GM19351 (cell line): ENCODE data around the gene STXBP6.
"Not testable (repeated sequence)": the region's sequence is repeated elsewhere in the genome, so short reads cannot be mapped to it uniquely, and the experiment has no call there.

Experiments used
- ATAC-seq: cut with Tn5 transposase; IDR thresholded peaks from one replicate; pipeline ENCODE4 v1.9.1; 2021; ENCODE audit warnings: mild to moderate bottlenecking, moderate library complexity; ENCODE audit not compliant: unreplicated experiment

The STXBP6 gene

DNA sequence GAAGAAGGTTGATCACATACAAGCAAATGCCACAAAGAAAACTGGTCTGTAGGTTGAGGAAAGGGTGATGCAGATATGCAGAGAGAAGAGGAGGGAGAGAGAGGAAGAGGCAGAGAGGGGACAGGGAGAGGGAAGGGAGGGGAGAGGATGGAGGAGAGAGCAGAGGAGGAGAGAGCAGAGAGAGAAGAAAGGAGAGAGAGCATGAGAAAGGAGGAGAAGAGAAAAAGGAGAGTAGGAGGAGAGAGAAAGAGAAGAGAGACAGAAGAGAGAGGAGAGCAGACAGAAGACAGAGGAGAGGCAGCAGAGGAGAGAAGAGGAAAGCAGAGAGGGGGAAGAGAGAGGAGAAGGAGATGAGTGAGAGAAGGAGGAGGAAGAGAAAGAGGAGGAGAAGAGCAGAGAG lies 59.2 kb downstream of the STXBP6 start:
- ATAC-seq = no peak

DNA sequence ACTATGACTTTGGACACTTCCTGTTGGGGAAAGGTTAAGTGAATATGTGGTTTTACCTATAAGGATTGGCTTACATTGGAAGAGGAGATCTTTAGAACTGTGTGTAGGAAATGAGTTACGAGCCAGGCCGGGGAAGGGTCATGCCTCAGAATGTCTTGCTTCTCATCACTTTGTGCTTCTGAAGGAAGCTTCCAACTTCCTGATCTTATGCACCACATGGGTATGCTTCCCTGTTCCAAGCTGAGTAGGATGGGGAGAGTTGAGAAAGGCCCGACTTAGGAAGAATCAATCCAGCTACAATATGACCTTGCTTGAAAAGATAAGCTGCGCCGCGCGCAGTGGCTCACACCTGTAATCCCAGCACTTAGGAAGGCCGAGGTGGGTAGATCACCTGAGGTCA lies 59.9 kb downstream of the STXBP6 start:
- ATAC-seq = no peak

DNA sequence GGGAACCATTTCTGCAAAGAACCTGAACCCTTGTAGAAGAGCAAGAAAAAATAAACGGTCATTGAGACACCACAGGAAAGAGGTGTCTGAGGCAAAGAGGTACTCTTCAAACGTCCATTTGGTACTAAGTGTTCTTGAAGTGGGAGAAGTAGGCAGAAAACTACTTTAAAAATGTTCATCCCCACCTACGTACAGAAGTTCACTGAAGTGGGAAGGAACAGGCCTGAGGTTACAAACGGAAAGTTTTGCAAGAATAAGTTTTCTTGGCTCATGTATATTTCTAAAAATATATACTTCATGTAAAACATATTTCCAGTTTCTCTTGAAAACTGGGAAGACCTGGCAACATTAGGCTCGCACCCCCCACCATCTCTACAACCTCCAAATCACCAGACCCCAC lies 61.2 kb downstream of the STXBP6 start:
- no peak for ATAC-seq

DNA sequence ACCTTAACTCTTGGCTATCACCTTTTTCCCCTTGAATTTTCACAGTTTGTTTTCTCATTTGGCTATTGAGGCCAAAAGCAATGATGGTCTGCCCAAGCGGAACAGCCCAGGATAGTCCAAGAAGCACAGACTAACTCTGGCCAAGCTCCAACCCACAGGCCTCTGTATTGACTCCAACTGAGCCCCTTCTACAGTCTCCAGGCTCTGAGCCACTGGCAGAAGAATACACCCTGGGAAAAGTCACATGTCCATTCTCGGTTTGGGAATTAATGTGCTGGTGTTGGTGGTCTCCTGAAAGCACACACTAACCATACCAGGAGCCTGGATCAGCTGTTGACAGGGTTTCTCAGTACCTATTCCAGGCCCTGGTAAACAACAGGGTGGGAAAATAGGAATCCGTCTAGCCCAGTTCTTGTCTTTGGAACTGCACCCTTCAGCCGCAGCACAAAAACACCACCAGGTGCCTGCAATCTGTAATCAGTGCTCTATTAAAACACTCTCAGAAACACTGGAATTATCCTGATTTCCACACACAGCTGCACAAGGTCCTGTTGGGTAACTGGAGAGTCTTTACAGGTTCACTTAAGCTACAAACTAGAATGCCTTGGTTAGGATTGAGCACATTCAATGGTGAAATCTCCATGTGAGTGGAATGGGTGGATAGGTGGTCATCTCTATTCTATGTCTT lies 63.6 kb downstream of the STXBP6 start:
- ATAC-seq = no peak

DNA sequence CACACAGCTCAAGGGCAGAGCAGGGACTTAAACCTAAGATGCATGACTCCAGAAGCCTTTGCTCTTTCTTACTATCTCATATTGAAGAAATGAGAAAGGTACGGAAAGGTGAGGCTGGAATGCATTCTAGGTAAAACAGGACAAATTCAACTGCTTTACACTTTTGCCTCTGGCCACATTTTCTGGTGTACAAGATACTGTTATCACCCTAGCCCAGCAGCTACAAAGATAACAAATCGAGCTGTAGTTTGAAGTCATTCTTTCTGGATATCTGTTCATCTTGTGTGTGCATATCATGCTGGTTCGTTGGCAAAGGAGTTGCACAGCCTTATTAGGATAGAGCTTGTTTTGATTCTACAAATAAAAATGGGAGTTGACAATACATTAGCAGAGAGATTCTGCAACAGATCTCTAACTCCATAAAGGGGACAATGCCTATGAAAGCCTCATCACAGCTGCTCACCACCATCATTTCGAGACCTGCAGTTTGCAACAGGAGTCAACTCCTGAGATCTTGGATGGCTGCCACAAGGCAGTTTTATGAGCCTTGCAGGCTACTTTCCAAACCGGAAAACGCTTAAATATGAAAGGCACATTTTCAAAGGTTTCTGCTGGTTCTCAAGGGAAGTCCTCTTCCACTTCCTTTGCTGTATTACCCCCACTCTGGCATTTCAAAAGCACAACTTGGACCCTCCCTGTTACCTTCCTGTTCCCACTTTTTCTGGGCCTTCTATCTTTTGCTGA lies 64.9 kb downstream of the STXBP6 start:
- no peak for ATAC-seq

- no peak for ATAC-seq
Measured at GRCh38 chr14:24982472-24983155, 67.3 kb downstream of the STXBP6 start.

DNA sequence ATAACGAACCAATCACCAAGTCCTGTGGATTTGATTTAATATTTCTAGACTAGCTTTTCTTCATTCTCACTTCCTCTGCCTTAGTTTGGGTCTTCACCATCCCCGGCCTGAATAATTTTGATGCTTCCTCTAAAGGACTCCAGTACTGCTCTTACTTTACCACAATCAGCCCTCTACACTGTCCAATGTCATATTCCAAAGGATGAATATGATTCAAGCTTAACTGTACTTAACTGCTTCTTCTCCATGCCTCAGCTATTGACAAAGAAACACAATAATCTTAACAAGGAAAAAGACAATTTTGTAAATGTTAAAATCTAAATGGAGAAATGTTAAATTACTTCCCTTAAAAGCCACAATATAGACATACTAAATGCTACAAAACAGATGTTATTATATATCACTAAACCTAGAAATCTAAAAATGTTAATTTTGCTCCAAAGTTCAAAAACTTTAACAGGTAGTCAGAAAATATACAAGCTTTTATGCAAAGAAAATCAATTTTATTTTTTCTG lies 70.2 kb downstream of the STXBP6 start:
- peak; percentile 30 for ATAC-seq

DNA sequence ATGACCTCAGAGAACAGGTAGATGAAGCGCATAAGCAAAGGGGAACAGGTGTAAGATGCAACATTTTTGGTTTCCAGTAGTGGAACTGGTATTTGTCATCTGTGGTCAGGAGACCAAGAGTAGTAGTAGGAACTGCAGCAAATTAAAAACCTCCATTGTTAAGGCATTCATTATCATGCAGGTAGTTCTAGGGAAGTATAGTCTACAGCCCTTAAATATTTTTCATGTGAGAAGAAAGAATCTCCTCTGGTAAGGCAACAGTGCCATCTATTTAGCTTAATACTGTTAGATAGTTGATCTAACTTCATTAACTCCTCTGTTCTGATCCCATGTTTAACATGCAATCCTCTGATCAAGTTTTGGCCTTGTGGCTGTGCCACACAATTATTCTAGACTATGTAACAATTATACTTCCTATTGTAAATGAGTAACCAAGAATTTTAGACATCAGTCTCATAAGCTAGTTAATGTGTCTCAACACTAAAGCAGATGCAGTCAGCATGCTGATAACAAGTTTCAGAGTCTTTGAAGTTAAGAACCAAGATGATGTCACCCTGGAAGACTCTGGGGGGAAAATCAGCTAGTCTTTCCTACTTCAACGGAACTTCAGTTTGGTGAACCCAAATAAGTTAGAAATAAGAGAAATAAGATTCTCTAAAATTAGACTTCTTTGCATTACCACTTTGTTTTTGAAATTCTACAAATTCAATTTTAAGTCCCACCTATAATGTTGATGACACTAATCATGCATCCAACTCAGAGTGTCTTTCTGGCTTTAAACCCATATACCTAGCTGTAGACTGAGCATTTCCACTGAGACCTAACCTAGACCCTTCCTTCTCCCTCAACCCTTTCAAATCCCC lies 70.9 kb downstream of the STXBP6 start:
- peak; percentile 70 for ATAC-seq

- ATAC-seq = no peak
Measured at GRCh38 chr14:24976602-24977001, 73.3 kb downstream of the STXBP6 start.

GRCh38 chr14:24975393-24975792 lies 74.6 kb downstream of the STXBP6 start:
- ATAC-seq = no peak

- ATAC-seq = no peak
Measured at GRCh38 chr14:24974591-24975374, 75.2 kb downstream of the STXBP6 start.

- ATAC-seq = no peak
Measured at GRCh38 chr14:24972844-24973243, 77.1 kb downstream of the STXBP6 start.

GRCh38 chr14:24971255-24971654 lies 78.7 kb downstream of the STXBP6 start:
- ATAC-seq = no peak

DNA sequence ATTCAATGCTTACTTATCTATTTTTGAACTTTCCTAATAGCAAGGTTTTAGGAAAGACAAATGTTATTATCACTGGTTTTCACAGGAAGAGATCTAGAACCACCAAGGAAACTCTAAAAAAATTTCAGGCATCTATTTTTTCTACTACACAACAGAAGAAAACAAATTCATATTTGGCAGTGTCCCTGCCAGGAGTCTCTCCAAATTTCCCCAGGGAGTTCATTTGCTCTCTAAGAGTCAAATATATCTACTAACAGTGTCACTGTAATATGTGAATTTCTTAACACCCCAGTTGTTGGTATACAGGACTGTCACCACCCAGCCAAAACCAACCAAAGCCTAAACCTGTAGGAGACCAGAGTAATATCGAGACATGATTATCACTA lies 83.4 kb downstream of the STXBP6 start:
- no peak for ATAC-seq

DNA sequence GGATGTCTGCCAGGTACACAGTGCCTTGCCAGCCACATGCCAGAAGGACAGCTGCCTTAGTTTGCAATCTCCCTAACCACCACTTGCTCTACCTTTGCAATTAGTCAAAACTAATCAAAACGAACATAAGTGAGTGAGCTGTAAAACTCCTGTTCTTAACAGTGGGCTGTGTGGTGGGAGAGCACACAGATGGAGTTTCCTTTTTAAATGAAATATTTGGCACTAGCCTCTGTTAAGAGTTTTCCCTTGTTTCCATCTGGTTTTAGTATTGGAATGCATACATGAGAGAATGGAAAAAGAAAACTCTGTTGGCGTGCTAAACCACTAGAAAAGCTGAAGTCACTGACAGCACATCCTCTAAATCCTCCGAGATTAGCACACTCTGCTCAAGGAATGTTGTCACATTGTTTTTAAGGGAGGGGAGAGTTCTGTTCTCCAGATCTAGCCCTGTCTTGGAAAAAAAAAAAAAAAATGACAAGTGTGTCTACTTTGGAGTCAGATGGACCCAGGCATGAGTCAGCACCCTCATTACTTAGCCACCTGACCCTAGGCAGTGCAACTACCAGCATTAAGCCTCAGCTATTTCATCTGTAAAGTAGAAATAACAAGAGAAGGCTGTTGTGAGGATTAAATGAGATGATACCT lies 83.9 kb downstream of the STXBP6 start:
- ATAC-seq = no peak

GRCh38 chr14:24965578-24965933 lies 84.4 kb downstream of the STXBP6 start:
- ATAC-seq = no peak

GRCh38 chr14:24964591-24964990 lies 85.4 kb downstream of the STXBP6 start:
- ATAC-seq = no peak

DNA sequence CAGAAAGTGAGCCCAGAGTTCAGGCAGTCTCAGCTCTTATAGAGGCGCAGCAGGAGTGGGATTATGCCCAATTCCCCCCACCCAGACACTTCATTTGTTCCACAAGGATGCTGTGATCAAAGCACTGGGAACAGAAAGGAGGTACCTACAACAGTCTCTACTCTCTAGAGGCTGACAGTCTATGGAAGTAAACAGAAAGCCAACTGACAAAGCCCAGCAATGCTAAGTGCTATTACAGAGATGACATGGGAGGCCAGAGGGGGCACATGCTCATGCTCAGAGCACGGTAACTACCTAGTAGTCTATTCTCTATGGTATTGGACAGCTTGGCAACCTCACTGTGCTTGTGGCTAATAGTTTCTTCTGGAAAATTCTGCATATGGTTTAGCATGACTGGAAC lies 85.9 kb downstream of the STXBP6 start:
- no peak for ATAC-seq

DNA sequence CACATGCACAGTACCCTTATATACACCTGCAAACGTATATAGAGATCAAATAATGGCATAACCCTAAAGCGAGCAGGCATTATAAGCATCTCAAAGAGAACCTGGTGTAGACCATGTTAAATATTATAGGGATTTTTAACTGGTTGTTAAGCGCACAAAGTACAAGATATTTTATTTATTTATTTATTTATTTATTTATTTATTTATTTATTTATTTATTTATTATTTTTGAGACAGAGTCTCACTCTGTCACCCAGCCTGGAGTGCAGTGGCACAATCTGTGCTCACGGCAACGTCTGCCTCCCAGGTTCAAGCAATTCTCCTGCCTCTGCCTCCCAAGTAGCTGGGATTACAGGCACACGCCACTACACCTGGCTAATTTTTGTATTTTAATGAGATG lies 87.8 kb downstream of the STXBP6 start:
- ATAC-seq = not testable (repeated sequence)

GRCh38 chr14:24960816-24961215 lies 89.1 kb downstream of the STXBP6 start:
- no peak for ATAC-seq
